Stimulated activated CD4-positive, alpha-beta T cell treated with anti-CD3 and anti-CD28 coated beads, Interleukin-4, amount 100 ng/mL, for 48 hours (primary cell): ENCODE measurements around the gene CASP9.
"Not testable (repeated sequence)": the region's sequence is repeated elsewhere in the genome, so short reads cannot be mapped to it uniquely, and the experiment has no call there.

Experiments
- DNase-seq, 2 donors: peaks; one replicate each; pipeline ENCODE4 v3.0.0-alpha.2; 2020; ENCODE audit warnings: low read depth in 2 of 2

Gene CASP9

GRCh38 chr1:15500184-15501178 is 23.5 kb downstream of the CASP9 start:
- no peak for DNase-seq

- DNase-seq = no peak
These were observed 30.1 kb downstream of the CASP9 start for GRCh38 chr1:15493869-15494390.

- DNase-seq = no peak
These were observed 31.4 kb downstream of the CASP9 start for GRCh38 chr1:15492596-15492995.

GRCh38 chr1:15491010-15491409 is 33.0 kb downstream of the CASP9 start:
- not testable (repeated sequence) for DNase-seq

- no peak for DNase-seq
These were observed 34.8 kb downstream of the CASP9 start for GRCh38 chr1:15489052-15489736.

GRCh38 chr1:15488371-15488770 is 35.6 kb downstream of the CASP9 start:
- no peak for DNase-seq

- DNase-seq = not testable (repeated sequence)
These were observed 37.0 kb downstream of the CASP9 start for GRCh38 chr1:15486844-15487610.

GRCh38 chr1:15485636-15486035 is 38.4 kb downstream of the CASP9 start:
- DNase-seq = no peak

GRCh38 chr1:15484443-15484842 is 39.6 kb downstream of the CASP9 start:
- DNase-seq = not testable (repeated sequence)

GRCh38 chr1:15483971-15484370 is 40.0 kb downstream of the CASP9 start:
- DNase-seq = no peak

- DNase-seq = not testable (repeated sequence)
These were observed 41.0 kb downstream of the CASP9 start for GRCh38 chr1:15482983-15483543.

- DNase-seq = not testable (repeated sequence)
These were observed 41.6 kb downstream of the CASP9 start for GRCh38 chr1:15482455-15482854.

- DNase-seq = no peak
These were observed 44.2 kb downstream of the CASP9 start for GRCh38 chr1:15479654-15480347.

GRCh38 chr1:15477646-15478212 is 46.3 kb downstream of the CASP9 start:
- no peak for DNase-seq

GRCh38 chr1:15476927-15477326 is 47.1 kb downstream of the CASP9 start:
- DNase-seq = no peak

- DNase-seq = no peak
These were observed 48.2 kb downstream of the CASP9 start, which contains the start of gene CELA2B for GRCh38 chr1:15475752-15476314. CELA2B (plus strand) TSS chr1:15476104; CDS start chr1:15476126, 22 bp downstream.

GRCh38 chr1:15472587-15472986 is 51.4 kb downstream of the CASP9 start:
- no peak for DNase-seq

GRCh38 chr1:15471723-15472122 is 52.3 kb downstream of the CASP9 start:
- DNase-seq = not testable (repeated sequence)

GRCh38 chr1:15471067-15471466 is 52.9 kb downstream of the CASP9 start:
- DNase-seq = not testable (repeated sequence)
